SKM-1 (cell line): ENCODE results near the gene DGKG.

Experiments
- DNase-seq: peaks from one replicate; lab custom pipeline; 2025; ENCODE audit not compliant: unreplicated experiment; lab: John Stamatoyannopoulos, UW

The DGKG gene

GRCh38 chr3:186368176-186368575, 6.1 kb upstream of the DGKG start:
- DNase-seq, result no peak

GRCh38 chr3:186367631-186368030, 5.6 kb upstream of the DGKG start:
- DNase-seq, result no peak

GRCh38 chr3:186366206-186366605, 4.2 kb upstream of the DGKG start:
- no peak for DNase-seq

- DNase-seq, result peak; percentile 95
Observed at GRCh38 chr3:186365202-186365974, 3.4 kb upstream of the DGKG start.

- no peak for DNase-seq
Observed at GRCh38 chr3:186362988-186363387, 954 bp upstream of the DGKG start.

- no peak for DNase-seq
Observed at GRCh38 chr3:186362537-186362842, 456 bp upstream of the DGKG start.

- no peak for DNase-seq
Observed at GRCh38 chr3:186361246-186361761, 730 bp downstream of the DGKG start.

- no peak for DNase-seq
Observed at GRCh38 chr3:186360779-186361178, 1.3 kb downstream of the DGKG start.

- no peak for DNase-seq
Observed at GRCh38 chr3:186359078-186359477, 3.0 kb downstream of the DGKG start.

GRCh38 chr3:186356152-186356551, 5.9 kb downstream of the DGKG start:
- DNase-seq, result no peak

GRCh38 chr3:186354100-186354499, 7.9 kb downstream of the DGKG start:
- DNase-seq, result no peak

GRCh38 chr3:186352369-186352768, 9.7 kb downstream of the DGKG start:
- DNase-seq, result no peak

GRCh38 chr3:186342197-186342596, 19.8 kb downstream of the DGKG start:
- peak; percentile 78 for DNase-seq

- DNase-seq, result no peak
Observed at GRCh38 chr3:186340204-186340603, 21.8 kb downstream of the DGKG start.

GRCh38 chr3:186339180-186339918, 22.7 kb downstream of the DGKG start:
- no peak for DNase-seq

GRCh38 chr3:186333256-186333655, 28.8 kb downstream of the DGKG start:
- no peak for DNase-seq

GRCh38 chr3:186330772-186331460, 31.1 kb downstream of the DGKG start:
- no peak for DNase-seq

- DNase-seq, result no peak
Observed at GRCh38 chr3:186329589-186329988, 32.4 kb downstream of the DGKG start.

GRCh38 chr3:186327912-186328487, 34.0 kb downstream of the DGKG start:
- DNase-seq, result no peak

- DNase-seq, result no peak
Observed at GRCh38 chr3:186322761-186323160, 39.3 kb downstream of the DGKG start.

GRCh38 chr3:186321746-186322145, 40.3 kb downstream of the DGKG start:
- DNase-seq, result no peak
